NCI-H1417 (cell line): ENCODE measurements around the gene STAT4.
A peak's percentile ranks its signal among the peaks of the same experiment; 100 is the strongest.

Experiments
- DNase-seq, 3 experiments: peaks; one replicate each; lab custom pipeline; 2025; lab: John Stamatoyannopoulos, UW

The STAT4 gene

GRCh38 chr2:191148281-191148680 lies 2.5 kb downstream of the STAT4 start:
- DNase-seq, result no peak

- no peak for DNase-seq
These were observed 4.9 kb downstream of the STAT4 start for GRCh38 chr2:191145769-191146471.

- no peak for DNase-seq
These were observed 6.6 kb downstream of the STAT4 start for GRCh38 chr2:191144217-191144616.

GRCh38 chr2:191143791-191144190 lies 7.0 kb downstream of the STAT4 start:
- no peak for DNase-seq

GRCh38 chr2:191128911-191129304 lies 21.9 kb downstream of the STAT4 start:
- no peak for DNase-seq

GRCh38 chr2:191128172-191128910 lies 22.5 kb downstream of the STAT4 start:
- DNase-seq, result no peak

- DNase-seq, result no peak
These were observed 23.6 kb downstream of the STAT4 start for GRCh38 chr2:191127235-191127634.

- no peak for DNase-seq
These were observed 24.3 kb downstream of the STAT4 start for GRCh38 chr2:191126386-191127085.

- no peak for DNase-seq
These were observed 25.1 kb downstream of the STAT4 start for GRCh38 chr2:191125646-191126045.

- no peak for DNase-seq
These were observed 28.0 kb downstream of the STAT4 start for GRCh38 chr2:191122638-191123294.

GRCh38 chr2:191117341-191117740 lies 33.5 kb downstream of the STAT4 start:
- no peak for DNase-seq

GRCh38 chr2:191115804-191116203 lies 35.0 kb downstream of the STAT4 start:
- no peak for DNase-seq

- DNase-seq, result no peak
These were observed 35.4 kb downstream of the STAT4 start for GRCh38 chr2:191115391-191115790.

GRCh38 chr2:191114403-191114886 lies 36.3 kb downstream of the STAT4 start:
- no peak for DNase-seq

GRCh38 chr2:191113761-191114160 lies 37.0 kb downstream of the STAT4 start:
- no peak for DNase-seq

- no peak for DNase-seq
These were observed 38.3 kb downstream of the STAT4 start for GRCh38 chr2:191112448-191112901.

GRCh38 chr2:191109888-191110287 lies 40.9 kb downstream of the STAT4 start:
- DNase-seq, result peak in 1 of 3 experiments; percentile 47

GRCh38 chr2:191108331-191108730 lies 42.5 kb downstream of the STAT4 start:
- no peak for DNase-seq

- DNase-seq, result no peak
These were observed 45.7 kb downstream of the STAT4 start for GRCh38 chr2:191105082-191105481.

- DNase-seq, result no peak
These were observed 47.0 kb downstream of the STAT4 start for GRCh38 chr2:191103774-191104173.

GRCh38 chr2:191100216-191100615 lies 50.6 kb downstream of the STAT4 start:
- DNase-seq, result no peak

GRCh38 chr2:191087311-191087710 lies 63.5 kb downstream of the STAT4 start:
- no peak for DNase-seq
